GM21786 (cell line): Measurements from ENCODE around the gene FAM120AOS.

Experiments used
- ATAC-seq: cut with Tn5 transposase; IDR thresholded peaks from one replicate; pipeline ENCODE4 v1.9.1; 2021; ENCODE audit not compliant: unreplicated experiment

FAM120AOS gene

DNA sequence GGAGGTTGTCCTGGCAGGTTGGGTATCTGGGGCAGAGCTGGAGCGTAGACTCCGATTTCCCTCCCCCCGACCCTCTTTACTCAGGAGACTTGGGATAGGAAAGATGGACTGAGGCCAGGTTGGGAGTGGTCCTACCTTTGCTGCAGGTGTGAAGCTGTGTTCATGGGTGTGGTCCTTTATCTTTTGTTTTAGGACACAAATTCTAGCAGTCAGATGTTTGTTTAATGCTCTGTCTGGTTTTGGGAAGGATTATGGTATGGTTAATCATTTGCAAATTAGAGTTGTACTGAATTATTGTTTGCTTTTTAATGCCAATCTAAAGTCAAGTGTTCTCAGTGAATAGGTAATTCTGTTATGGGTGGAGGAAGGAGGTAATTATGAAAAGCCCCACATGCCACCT is 14.1 kb upstream of the FAM120AOS start:
- no peak for ATAC-seq

DNA sequence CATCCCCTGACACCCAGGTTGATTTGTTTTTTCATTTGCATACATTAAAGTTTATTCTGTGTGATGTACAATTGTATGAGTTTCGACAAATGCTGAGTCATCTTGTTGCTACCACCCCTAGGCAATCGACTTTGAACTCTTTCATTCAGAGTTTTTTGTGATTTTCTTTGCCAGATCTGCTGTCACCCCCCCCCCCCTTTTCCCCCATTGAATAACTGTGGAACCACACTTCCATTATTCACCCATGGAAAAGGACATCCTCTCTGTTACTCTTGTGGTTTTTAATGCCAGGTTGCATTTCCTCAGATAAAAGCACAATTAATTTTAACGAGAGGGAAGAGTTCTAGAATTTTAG is 13.7 kb upstream of the FAM120AOS start:
- no peak for ATAC-seq

- no peak for ATAC-seq
These were observed 13.2 kb upstream of the FAM120AOS start for GRCh38 chr9:93466416-93467061.

DNA sequence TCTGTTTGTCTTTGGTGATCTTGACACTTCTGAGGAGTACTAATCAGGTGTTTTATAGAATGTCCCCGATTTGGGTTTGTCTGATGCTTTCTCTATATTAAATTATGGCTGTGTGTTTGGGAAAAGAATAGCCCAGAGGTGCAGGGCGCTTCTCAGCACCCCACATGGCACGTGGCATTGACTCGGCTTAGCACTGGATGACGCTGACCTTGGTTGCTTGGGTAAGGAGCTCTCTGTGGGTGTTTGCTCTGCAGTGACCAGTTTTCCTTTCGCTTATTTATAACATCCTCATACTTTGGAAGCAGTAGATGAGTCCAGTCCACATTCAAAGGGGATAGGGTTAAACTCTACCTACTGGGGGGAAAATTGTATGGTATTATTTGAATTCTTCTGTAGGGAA is 12.5 kb upstream of the FAM120AOS start:
- ATAC-seq, result no peak

DNA sequence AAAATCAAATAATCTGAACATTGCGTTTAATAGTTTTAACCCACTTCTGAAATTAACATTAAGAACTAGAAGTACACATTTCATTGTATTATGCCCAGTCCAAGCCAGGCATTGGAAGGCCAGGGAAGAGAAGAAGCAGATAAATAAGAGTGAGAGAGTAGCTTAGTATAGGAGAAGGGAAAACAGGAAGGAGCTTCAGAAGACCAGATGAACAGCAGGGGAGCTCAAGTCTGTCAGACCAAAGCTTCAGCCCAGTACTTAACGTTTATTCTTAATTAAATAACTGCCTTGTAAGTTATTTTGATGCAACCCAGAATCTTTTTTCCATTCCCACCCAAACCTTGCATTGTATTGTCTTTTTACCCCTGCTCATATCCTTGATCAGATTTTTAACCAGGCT is 11.5 kb upstream of the FAM120AOS start:
- ATAC-seq, result no peak

GRCh38 chr9:93464395-93464794 is 11.0 kb upstream of the FAM120AOS start:
- peak; percentile 59 for ATAC-seq

DNA sequence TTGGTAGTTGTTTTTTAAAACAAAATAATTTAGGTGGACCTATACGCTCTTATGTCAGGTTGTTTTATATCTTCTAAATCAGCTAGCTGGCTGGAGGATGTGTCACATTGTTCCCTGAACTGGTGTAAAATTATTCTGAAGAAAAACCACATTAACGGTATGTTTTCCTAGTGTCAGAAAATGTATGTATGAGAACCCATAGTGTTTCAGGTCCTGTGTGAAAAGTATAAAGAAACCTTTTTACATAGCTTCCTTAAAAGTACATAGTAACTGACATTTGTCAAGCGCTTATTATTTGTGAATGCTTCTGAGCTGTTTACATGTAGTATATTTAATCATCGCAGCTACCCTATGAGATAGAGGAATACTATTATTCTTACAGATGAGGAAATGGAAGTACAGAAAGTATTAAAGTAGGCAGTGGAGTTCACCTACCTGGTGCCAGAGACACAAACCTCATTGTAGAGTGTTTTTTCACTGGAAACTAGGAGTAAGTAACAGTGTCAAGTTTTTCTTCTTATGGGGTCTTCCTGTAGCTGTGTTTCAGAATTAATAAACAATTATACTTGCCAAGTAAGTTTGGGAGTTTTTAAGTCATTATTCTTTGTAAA is 10.4 kb upstream of the FAM120AOS start:
- no peak for ATAC-seq

DNA sequence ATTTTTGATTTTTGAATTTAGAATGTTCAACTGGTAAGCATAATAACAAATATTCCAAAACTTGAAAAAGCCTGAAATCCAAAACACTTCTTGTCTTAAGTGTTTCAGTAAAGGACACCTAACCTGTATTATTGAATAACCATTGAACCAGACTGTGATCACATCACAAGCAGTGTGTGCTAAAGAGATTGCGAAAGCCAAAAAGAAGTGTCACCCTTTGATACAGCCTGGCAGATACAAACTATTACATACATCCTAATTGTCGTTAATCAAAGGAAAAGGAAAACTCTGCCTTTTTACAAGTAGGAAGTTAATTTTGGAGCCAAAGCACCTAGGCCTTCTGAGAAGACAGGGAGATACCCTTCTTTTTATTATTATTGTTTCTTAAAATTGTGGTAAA is 8.4 kb upstream of the FAM120AOS start:
- no peak for ATAC-seq

DNA sequence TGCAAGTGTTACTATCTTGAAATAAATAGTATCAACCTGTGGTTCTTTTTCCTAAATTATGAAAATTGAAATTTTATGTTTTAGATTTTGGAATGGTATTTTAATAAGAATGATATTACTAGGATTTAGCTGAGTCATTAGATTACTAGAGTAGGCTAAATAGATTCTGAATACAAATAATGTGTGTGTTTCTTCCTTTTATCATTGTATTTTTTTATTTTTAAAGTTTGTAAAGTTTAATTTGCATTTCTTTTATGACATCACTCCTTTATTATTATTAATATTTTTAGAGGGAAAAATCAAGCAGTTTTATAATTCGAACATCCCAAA is 8.0 kb upstream of the FAM120AOS start:
- ATAC-seq, result no peak

DNA sequence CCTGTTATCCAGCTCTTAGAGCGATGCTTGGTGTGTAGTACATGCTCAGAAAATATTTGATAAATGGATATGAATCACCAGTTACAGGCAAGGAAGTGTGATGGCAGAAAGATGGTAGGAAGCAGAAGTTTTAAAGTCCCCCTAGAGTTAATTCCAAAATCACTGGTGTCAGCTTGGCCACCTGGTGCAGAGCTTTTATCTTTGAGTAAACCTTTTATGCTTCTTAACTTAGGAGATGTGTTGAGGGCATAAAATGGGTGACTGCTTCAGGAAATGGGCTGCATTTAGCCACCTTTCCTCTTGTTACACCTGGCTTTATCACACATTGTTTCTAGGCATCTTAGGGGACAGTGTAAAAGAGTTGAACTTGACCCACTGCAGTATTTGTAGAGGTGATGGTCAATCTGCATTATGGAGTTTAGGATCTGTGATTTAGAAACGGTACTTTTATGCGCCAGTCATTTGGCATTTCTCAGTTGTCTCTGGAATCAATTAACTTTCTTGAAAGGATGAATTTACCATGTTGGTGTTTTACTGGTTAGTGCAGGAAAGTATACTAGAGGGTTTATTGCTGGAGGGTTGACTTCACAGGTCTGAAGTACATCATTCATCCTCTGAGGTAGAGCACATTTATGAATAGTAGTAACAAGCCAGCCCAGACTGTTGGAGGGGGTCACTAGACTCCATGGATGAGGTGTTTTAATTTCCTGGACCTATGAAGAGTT is 7.5 kb upstream of the FAM120AOS start:
- no peak for ATAC-seq

- no peak for ATAC-seq
These were observed 6.1 kb upstream of the FAM120AOS start for GRCh38 chr9:93459432-93459847.

DNA sequence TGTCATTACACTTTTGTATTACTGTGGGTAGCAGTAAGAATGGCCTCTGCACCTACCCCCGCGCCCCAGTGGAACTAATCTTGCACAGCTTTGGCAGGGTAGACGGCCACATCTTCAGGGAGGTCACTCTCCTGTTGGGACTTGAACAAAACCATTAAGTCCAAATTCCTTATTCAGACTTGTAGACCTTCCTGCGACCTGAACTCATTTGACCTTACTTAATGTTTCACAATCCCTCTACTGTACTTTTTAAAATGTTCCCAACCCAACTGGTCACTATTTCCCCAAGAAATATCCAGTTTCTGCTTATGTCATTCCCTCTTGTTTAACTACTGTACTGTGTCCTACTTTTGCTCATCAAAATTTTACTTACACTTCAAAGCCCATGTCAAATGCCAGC is 5.3 kb upstream of the FAM120AOS start:
- ATAC-seq, result no peak

GRCh38 chr9:93457006-93457405 is 3.6 kb upstream of the FAM120AOS start:
- ATAC-seq, result no peak

DNA sequence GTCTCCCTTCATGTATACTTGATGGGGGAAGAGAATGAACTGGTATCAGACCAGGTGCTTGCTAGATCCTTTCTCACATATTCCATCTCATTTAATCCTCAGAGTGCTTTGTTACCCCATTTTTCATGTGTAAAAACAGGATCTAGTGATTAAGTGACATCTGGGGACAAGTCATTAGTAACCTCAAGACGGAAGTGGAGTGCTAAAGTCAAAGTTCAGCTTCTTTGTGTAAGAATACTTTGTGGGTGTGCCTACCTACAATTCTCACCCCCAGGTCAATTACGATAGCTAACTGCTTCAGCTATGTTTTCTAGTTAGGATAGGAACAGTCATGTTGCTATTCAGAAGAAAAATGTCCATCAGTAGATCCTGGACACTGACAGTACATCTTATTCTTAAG is 3.1 kb upstream of the FAM120AOS start:
- ATAC-seq, result no peak

- no peak for ATAC-seq
These were observed 2.6 kb upstream of the FAM120AOS start for GRCh38 chr9:93456022-93456421.

DNA sequence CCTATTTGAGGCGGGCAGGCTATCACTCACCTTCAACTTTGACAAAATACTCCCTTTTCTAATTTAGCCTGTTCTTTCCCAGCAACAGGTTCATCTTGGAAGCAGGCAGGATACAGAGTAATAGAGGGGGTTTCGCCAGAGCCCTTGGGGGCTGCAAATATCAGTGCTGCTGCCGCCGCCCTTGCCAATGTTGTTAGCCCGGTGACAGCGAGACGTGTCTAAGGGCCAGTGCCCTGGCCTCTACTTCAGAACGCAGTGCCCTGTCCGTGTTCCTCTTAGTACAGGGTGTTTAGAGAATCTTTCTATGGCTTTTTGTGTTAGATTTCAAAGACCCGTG is 703 bp downstream of the FAM120AOS start:
- ATAC-seq, result no peak

DNA sequence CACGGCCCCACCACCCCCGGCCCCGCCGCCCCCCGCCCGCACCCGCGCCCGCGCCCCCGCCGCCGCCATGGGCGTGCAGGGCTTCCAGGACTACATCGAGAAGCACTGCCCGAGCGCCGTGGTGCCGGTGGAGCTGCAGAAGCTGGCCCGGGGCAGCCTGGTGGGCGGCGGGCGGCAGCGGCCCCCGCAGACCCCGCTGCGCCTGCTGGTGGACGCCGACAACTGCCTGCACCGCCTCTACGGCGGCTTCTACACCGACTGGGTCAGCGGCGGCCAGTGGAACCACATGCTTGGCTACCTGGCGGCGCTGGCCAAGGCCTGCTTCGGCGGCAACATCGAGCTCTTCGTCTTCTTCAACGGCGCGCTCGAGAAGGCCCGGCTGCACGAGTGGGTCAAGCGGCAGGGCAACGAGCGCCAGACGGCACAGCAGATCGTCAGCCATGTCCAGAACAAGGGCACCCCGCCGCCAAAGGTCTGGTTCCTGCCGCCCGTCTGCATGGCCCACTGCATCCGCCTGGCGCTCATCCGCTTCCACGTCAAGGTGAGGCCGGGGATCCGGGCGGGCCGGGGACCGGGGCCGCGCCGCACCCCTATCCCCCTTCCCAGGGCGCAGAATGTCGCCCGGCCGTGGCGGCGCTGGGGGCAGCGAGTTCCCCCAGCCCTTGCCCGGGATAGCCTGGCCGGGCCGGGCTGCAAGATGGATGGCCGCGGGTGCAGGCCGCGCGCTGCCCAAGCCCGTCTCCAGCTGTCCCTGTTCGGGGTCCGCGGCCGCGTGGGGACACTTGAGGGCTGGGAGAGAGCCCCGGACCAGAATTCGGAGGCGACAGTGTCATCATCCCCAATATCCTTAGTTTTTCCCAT is 1.3 kb downstream of the FAM120AOS start:
- no peak for ATAC-seq

- ATAC-seq, result peak; percentile 43
These were observed 2.2 kb downstream of the FAM120AOS start, which contains the start of gene FAM120A for GRCh38 chr9:93450945-93451815. Gene FAM120A (plus strand): TSS chr9:93451685. CDS start chr9:93451916, 231 bp downstream.

GRCh38 chr9:93447655-93448054 is 5.7 kb downstream of the FAM120AOS start:
- no peak for ATAC-seq

- no peak for ATAC-seq
These were observed 7.3 kb downstream of the FAM120AOS start for GRCh38 chr9:93446073-93446472.
